Germinal center (tissue), 1 donor: ENCODE measurements around the gene LAMB4.

Experiments
- DNase-seq: peaks from one replicate; pipeline ENCODE4 v3.0.0; 2012; ENCODE audit warnings: mixed read lengths, low spot score

Gene LAMB4

DNA sequence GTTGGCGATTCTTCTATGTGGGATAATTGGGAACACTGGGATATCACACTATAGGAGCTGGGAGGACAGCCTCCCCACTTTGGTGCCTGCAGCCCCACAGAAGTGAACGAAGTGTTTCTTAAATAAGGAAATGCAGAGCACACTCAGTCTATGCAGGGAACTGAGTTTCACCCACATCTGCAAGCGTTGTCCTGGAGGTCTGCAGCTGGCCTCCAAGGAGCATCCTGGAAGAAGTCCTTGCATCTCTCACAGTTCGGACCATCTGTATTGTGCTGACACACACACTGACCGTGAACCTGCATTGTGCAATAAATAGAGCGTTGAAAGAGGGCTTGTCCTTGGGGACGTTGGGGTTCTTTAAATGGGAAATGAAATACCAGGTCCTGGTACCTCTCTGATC lies 25.8 kb downstream of the LAMB4 start:
- no peak for DNase-seq

GRCh38 chr7:108103558-108104298 lies 26.4 kb downstream of the LAMB4 start:
- DNase-seq = no peak

DNA sequence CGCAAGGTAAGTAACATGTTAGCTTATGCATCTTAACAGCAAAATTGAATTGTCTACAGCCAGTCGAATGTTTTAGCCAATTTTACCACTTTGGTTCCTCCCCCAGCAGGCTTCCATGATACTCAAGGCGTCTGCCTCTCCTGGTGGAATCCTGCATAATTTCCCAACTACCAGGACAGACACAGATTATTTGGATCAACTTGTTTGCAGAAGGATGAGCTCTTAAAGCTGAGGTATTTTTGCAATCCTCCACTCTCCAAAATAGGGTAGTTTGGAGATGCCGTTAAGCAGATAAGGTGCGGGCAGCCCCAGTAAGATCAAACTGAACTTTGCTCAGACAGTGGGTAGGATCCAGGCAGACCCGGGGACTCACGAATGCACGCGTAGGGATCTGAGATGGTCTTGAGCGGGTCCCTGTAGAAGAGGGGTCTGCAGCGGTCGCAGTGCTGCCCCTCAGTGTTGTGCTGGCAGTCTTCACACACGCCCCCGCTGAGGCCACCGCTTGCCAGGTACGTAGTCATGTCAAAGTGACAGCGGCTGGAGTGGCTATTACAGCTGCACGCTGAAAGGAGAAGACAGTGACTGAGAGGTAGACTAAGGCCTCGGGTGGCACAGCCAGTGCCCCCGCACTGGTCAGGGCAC lies 27.4 kb downstream of the LAMB4 start:
- no peak for DNase-seq

- DNase-seq = no peak
Measured at GRCh38 chr7:108101759-108102158, 28.4 kb downstream of the LAMB4 start.

DNA sequence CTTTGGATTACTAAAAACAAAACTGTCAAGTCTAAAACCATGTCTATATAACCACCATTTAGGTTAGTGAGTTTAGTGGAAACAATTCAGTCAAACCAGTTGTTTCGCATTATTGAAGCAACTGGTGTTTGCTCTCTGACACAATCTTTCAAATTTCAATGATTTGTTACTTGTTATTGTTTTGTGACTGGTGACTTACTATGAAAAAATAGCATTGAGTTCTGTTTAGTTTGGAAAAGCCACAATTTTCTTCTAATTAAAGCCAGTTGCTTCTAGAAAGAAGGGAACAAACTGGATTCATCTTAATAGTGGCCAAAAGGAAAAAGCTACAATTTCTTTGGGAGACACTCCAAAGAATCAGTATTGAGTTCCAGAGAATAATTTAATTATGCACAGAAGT lies 30.4 kb downstream of the LAMB4 start:
- DNase-seq = no peak

DNA sequence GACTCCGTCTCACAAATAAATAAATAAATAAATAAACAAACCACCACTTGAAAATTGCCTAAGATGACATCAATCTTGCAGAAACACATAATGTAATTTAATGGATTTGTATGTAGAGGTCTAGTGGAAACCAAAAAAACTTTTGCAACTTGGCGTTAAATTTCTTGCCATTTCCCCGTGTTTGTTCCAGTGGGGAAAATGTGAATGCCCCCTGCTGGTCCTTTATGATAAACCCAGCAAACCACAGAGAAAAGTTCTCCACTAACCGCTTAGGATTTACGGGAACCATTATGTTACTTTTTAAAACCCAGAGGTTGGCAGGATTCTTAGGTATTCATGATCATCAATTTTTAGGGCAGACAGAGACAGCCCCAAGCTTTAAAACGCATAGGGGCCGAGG lies 32.5 kb downstream of the LAMB4 start:
- DNase-seq = no peak

GRCh38 chr7:108096996-108097395 lies 33.2 kb downstream of the LAMB4 start:
- no peak for DNase-seq

DNA sequence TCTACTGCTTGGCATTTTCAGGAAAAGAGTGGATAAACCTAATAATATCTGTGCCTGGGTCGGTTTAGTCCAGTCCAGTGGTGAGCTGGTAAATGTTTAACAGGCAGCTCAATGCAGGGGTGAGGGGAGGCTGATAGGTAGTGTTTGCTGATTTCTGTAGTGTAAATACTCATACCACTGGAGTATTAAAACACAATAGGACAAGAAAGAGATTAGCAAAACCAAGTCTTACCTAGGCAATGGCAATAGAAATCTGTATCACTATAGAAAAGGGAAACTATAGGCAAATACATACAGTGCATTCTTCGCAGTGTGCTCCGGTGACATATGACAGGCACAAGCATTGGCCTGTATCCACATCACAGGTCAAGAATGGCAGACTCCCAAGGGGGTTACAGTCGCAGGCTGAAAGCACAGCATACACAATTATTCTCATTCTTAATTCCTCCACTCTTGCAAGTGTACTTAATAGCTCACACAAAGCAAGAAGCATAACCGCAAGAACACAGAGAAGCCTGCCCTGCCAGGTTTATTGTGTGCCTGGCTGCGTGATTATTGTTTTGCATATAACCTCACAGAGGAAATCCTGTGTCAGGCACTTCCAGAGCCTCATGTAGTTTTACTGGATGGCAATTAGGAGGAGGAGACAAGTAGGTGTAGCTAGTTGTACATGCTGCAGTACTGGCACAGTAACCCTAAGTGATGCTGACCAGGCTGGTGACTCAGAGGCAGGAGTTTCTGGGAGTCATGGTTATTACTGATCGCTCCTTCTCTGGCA lies 35.0 kb downstream of the LAMB4 start:
- DNase-seq = no peak

- no peak for DNase-seq
Measured at GRCh38 chr7:108094346-108094745, 35.8 kb downstream of the LAMB4 start.

GRCh38 chr7:108093851-108094331 lies 36.3 kb downstream of the LAMB4 start:
- no peak for DNase-seq

DNA sequence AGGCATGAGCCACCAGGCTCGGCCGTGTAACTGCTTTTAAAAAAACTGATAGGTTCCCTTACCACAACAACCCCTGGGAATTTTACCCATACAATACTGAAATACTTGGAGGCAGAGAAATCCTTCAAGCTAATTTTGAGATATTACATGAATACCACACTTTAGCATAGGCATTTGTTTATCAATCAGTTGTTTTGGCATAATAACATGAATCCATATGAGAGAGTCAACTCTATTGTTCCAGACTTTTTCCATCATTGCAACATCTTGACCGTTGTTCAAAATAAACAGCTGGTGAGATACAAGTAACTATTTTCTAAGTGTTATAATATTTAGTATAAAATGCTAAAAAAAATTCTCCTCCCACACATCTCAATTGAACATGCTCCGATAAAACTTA lies 36.8 kb downstream of the LAMB4 start:
- DNase-seq = no peak

- no peak for DNase-seq
Measured at GRCh38 chr7:108091461-108091831, 38.7 kb downstream of the LAMB4 start.

GRCh38 chr7:108090791-108091460 lies 39.2 kb downstream of the LAMB4 start:
- no peak for DNase-seq

DNA sequence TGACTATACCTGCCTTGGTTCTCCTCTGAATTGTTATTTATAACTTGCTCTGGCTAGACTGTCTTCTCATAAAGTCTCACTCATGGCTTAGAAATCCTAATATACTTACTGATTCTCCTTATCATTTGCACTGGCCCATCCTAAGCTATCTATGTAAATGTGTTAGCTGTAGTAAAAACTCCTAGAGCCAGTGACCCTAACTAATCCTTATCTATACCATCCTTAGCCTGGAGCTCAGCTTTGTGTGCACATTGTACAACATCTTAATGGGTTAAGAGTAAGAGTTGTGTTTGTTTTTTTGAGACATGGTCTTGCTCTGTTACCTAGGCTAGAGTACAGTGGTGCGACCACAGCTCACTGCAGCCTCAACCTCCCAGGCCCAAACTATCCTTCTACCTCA lies 40.8 kb downstream of the LAMB4 start:
- DNase-seq = no peak

DNA sequence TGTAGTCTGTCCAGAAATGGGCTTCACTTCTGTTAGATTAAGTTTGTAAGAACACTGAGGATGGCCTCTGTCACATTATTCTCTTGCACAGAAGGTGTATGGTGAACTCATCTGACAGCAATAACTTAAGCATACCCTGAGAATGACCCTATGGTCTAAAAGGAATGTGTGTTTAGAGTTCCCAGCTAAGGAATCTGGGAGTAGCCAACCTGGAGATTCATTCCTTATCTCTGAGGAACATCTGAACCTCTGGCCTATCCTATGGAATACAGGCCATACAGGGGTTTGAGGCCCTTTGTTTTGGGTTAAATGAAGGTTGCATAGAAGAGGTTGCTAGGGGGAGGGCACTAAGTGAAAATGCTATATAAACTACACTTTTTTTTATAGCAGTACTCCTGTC lies 41.4 kb downstream of the LAMB4 start:
- no peak for DNase-seq

- no peak for DNase-seq
Measured at GRCh38 chr7:108087778-108088177, 42.4 kb downstream of the LAMB4 start.

DNA sequence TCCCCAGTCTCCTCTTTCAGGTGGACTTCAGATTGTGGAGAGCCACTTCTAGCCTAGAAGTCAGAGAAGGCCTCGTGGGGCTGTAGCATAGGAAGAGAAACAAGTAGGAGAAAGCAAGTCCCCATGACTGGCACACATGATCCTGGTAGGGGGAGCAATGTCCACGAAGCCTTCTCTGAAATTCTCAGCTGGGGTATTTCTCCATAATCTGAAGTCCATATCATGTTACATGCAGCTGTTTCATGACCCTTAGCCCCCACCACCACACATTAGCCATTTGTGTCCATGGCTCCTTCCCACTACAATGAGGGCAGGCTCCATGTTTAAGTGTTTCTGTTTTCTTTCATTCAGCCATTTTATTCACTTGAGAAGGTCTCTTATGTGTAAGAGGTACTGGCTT lies 43.2 kb downstream of the LAMB4 start:
- no peak for DNase-seq

GRCh38 chr7:108086546-108086945 lies 43.6 kb downstream of the LAMB4 start:
- no peak for DNase-seq

DNA sequence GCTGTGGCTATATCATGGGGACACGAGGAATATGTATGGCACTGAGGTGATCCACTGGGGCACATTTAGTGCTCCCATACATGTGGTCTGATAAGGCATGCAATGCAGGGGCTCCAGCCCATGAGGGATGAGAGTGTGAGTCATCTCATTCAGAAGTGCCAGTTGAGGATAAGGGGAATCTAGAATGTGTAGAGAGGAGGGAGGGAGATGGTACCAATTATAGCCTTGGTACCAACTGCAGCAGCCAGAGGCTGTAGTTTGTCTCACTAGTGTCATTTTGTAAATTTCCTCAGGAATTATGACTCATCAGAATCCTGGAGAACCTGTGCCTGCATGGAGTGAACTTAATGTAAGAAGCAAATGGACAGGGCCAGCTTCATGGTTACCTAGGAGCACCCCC lies 46.2 kb downstream of the LAMB4 start:
- DNase-seq = no peak

- DNase-seq = no peak
Measured at GRCh38 chr7:108079648-108080591, 50.2 kb downstream of the LAMB4 start.

DNA sequence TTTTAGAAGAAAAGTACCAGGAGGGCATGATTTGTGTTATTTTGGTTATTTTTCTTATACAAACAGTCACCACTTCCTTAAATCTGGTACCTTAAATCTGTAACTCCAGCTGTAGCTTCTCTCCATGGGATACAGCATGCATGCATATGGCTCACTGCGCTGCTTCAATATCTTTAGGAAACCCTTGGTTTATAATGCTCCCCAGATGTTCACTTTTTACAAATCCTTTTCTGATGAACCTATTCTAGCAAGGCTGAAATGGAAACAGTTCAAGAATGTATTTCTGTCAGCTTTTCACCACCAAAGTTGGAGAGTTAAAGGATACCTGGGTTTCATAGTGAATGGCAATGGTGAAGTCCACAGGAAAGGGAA lies 50.9 kb downstream of the LAMB4 start:
- no peak for DNase-seq
